Astrocyte of the cerebellum (primary cell): ENCODE results near the gene CHDH.

Experiments
- DNase-seq: peaks from one replicate; pipeline ENCODE4 v3.0.0-alpha.2; 2011; ENCODE audit warnings: low read depth
- H3K4me3 ChIP-seq: 2 replicates; pipeline ENCODE4 v1.5.1; 2011; ENCODE audit warnings: mild to moderate bottlenecking, low read depth, low read length, moderate library complexity
- CTCF ChIP-seq: IDR thresholded peaks from 2 replicates; pipeline ENCODE4 v1.5.1; 2012; ENCODE audit warnings: low read length, low read depth, moderate library complexity, mild to moderate bottlenecking; ENCODE audit errors: missing control alignments
- in situ Hi-C: cut with HindIII; loops from 2 replicates; pipeline ENCODE4 v1.10.0; 2017; ENCODE audit warnings: low sequenced_read_pairs

Gene CHDH

DNA sequence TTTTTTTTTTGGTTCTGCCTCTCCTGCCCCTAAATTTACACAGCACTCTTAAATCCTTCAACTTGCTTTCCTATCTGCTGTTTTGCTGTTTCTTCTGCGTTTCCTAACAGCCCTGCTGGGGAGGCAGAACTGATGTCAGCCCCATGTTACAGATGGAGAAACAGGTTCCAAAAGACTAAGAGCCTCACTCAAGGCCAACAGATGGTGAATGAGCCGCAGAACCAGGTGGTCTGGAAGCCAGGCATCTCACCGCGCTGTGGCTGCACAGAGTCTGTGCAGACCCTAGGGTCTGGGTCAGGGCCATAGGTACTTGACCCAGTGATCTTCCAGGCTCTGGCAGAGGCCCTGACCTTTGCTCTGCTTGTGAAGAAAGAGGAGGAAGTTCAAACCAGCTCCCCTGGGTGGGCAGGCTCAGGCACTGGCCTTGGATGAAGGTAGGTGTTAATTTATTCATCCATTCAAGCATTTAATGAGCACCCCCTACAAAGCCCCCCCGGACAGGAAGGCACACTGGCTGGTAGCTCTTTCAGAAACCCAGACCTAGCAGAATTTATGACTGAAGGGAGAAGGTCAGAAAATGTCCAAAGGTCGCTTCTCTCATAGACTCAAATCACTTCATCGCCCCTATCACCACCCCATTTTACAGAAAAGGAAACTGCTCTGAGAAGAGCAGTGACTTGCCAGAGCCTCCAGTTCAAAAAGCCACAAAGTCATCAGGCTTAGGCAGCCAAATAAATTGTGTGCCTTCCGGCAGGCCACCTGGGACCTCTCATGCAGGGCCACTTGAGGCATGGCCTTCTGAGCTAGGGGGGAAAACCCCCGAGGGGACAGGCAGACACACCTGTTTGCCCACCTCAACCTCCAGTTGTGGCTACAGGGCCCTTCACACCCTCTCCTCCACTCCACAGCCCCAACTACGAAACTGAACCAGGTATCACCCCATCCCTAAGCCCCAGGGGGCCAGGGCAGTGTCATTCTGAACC is 2.7 kb downstream of the CHDH start:
- no peak for TF ChIP-seq CTCF
- no peak for DNase-seq
- in situ Hi-C loops: no loop called here
- no peak overlapping the region for H3K4me3 ChIP-seq

GRCh38 chr3:53842436-53843194 is 3.6 kb downstream of the CHDH start:
- in situ Hi-C loops: no loop called here
- no peak for DNase-seq
- H3K4me3 ChIP-seq: no peak overlapping the region
- TF ChIP-seq CTCF: peak; percentile 27

- in situ Hi-C loops: no loop called here
- no peak for DNase-seq
- no peak overlapping the region for H3K4me3 ChIP-seq
- TF ChIP-seq CTCF: no peak
Measured at GRCh38 chr3:53841296-53841695, 4.9 kb downstream of the CHDH start.

DNA sequence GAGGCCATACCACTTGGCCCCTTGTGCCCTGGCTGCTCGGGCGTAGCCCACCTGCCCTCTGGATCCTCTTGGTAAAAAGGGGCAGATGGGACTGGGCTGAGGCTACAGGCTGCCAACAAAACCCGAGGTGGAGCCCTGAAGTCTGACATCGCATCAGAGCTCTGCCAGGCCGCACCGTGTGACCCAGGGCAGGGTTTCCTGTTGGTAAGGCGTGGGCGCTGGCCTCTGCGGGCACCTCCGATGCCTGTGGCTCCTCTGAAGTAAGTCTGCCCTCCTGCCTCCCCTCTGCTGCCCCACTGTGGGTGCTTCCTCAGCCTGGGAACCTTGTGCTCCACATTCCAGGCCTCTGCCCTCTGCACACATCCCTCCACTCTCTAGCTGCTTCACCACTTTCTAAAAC is 8.9 kb downstream of the CHDH start:
- no peak for TF ChIP-seq CTCF
- no peak overlapping the region for H3K4me3 ChIP-seq
- in situ Hi-C loops: no loop called here
- no peak for DNase-seq

DNA sequence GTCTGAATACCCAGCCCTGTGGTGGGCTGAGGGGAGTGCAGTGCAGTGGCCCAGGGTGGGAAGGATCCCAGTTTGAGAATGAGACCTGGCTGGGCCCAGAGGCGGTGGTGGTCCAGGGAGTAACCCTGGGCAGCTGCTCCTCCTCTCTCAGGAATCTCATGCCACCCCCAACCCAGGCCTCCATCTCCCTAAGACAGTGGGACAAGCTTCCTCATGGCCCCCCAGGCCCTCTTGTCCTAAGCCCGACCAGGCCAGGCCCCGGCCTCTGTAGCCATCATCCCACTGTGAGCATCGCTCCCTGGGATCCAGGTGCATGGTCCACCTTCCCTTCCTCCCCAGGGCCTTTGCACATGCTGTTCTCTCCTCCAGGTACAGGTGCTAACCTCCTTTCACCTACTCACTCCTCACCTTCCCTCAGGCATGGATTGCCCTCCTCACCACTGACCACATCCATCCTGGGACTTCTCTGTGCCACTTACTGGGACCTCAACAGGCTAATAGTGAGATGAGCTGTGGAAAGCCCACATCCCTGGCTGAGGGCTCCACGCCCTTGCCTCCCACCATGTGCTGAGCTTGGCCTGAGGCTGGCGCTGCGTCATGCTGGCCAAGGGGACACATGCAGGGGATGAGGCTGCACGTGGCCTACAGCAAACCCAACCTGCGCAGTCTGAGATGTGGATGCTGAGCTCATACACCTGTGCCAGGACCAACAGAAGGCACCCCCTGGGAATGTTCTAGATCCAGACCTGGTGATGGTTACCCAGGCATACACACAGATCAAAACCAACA is 9.9 kb downstream of the CHDH start:
- no peak for TF ChIP-seq CTCF

GRCh38 chr3:53835257-53835656 is 11.0 kb downstream of the CHDH start:
- in situ Hi-C loops: no loop called here
- DNase-seq: no peak
- no peak for TF ChIP-seq CTCF
- no peak overlapping the region for H3K4me3 ChIP-seq

More for the DNA sequence above, 9.9 kb downstream of the CHDH start:
- H3K4me3 ChIP-seq: no peak overlapping the region
- no peak for DNase-seq
- in situ Hi-C loops: no loop called here
